Neural cell (in vitro differentiated cells): ENCODE results near the gene KCTD17. TPM values are rescaled to one million over a fixed set of nuclear protein-coding genes. Genes with fewer than 3 reads are reported as not detected.

Experiments used
- H2AFZ ChIP-seq: fragments of 200-600, 300-800 bp; sonication (generic), shearing (Covaris generic); 2 replicates; pipeline ENCODE4 v1.6.0; 2014; ENCODE audit warnings: low read depth, mild to moderate bottlenecking, antibody characterized with exemption, low read length, moderate library complexity
- H3F3A ChIP-seq: fragments of 200-600 bp; shearing (Covaris generic); 2 replicates; pipeline ENCODE4 v1.6.1; 2016; ENCODE audit warnings: mild to moderate bottlenecking, moderate library complexity, mixed read lengths, antibody characterized with exemption, low read length; ENCODE audit not compliant: insufficient read depth, poor library complexity, severe bottlenecking
- H3K27ac ChIP-seq: fragments of 200-600, 300-800 bp; sonication (generic), shearing (Covaris generic); 2 replicates; pipeline ENCODE4 v1.5.1; 2014; ENCODE audit warnings: mild to moderate bottlenecking, low read length, moderate library complexity
- H3K27me3 ChIP-seq: fragments of 300-800, 200-600 bp; sonication (generic), shearing (Covaris generic); 2 replicates; pipeline ENCODE4 v1.6.0; 2014; ENCODE audit warnings: mild to moderate bottlenecking, low read depth, low read length, moderate library complexity; ENCODE audit not compliant: insufficient read depth
- H3K36me3 ChIP-seq: fragments of 300-800, 200-600 bp; sonication (generic), shearing (Covaris generic); 2 replicates; pipeline ENCODE4 v1.5.1; 2014; ENCODE audit warnings: mild to moderate bottlenecking, antibody characterized with exemption, low read length, moderate library complexity; ENCODE audit not compliant: insufficient read depth
- H3K4me2 ChIP-seq: fragments of 300-800, 200-600 bp; sonication (generic), shearing (Covaris generic); 2 replicates; pipeline ENCODE4 v1.6.0; 2014; ENCODE audit warnings: mild to moderate bottlenecking, low read length
- H3K4me3 ChIP-seq: fragments of 300-800, 200-600 bp; sonication (generic), shearing (Covaris generic); 2 replicates; pipeline ENCODE4 v1.5.1; 2014; ENCODE audit warnings: mild to moderate bottlenecking, low read length, moderate library complexity
- H3K79me2 ChIP-seq: fragments of 200-600 bp; shearing (Covaris generic); replicated peaks from 2 replicates; pipeline ENCODE4 v1.6.0; 2014; ENCODE audit warnings: mild to moderate bottlenecking, low read length, moderate library complexity; ENCODE audit not compliant: insufficient read depth
- H3K9ac ChIP-seq: fragments of 300-800, 200-600 bp; sonication (generic), shearing (Covaris generic); 2 replicates; pipeline ENCODE4 v1.6.1; 2016; ENCODE audit warnings: mild to moderate bottlenecking, low read length, mixed read lengths
- H3K9me2 ChIP-seq: fragments of 200-600 bp; shearing (Covaris generic); 2 replicates; pipeline ENCODE4 v1.6.1; 2016; ENCODE audit warnings: mild to moderate bottlenecking, low read length, mixed read lengths; ENCODE audit not compliant: insufficient read depth
- H3K9me3 ChIP-seq: fragments of 200-600, 300-800 bp; sonication (generic), shearing (Covaris generic); 2 replicates; pipeline ENCODE4 v1.6.1; 2016; ENCODE audit warnings: mild to moderate bottlenecking, mixed run types, low read length, moderate library complexity, mixed read lengths
- H4K20me1 ChIP-seq: fragments of 200-600 bp; shearing (Covaris generic); 2 replicates; pipeline ENCODE4 v1.6.1; 2016; ENCODE audit warnings: mild to moderate bottlenecking, mixed run types; ENCODE audit not compliant: insufficient read depth
- EP300 ChIP-seq: fragments of 450-650 bp; conservative IDR thresholded peaks from 2 replicates; pipeline ENCODE4 v1.6.1; 2014; ENCODE audit warnings: antibody characterized with exemption, mild to moderate bottlenecking, moderate library complexity; ENCODE audit not compliant: poor library complexity, severe bottlenecking
- EZH2 ChIP-seq: fragments of 200-600, 300-800 bp; shearing (Covaris generic), sonication (generic); IDR thresholded peaks from 2 replicates; pipeline ENCODE4 v1.6.1; 2014; ENCODE audit warnings: antibody characterized with exemption, low read length, borderline replicate concordance, mild to moderate bottlenecking; ENCODE audit not compliant: insufficient read depth, poor library complexity, severe bottlenecking
- MXI1 ChIP-seq: fragments of 450-650 bp; conservative IDR thresholded peaks from 2 replicates; pipeline ENCODE4 v1.6.1; 2014; ENCODE audit warnings: antibody characterized with exemption, mild to moderate bottlenecking; ENCODE audit not compliant: poor library complexity, severe bottlenecking
- POLR2AphosphoS5 ChIP-seq: IDR thresholded peaks from 2 replicates; pipeline ENCODE4 v1.6.1; 2012
- RAD21 ChIP-seq: fragments of 450-650 bp; conservative IDR thresholded peaks from 2 replicates; pipeline ENCODE4 v1.6.1; 2014; ENCODE audit warnings: antibody characterized with exemption, mild to moderate bottlenecking, moderate library complexity
- REST ChIP-seq: IDR thresholded peaks from 2 replicates; pipeline ENCODE4 v1.6.1; 2012; ENCODE audit warnings: borderline replicate concordance
- SMC3 ChIP-seq: fragments of 450-650 bp; conservative IDR thresholded peaks from 2 replicates; pipeline ENCODE4 v1.6.1; 2014; ENCODE audit warnings: antibody characterized with exemption, mild to moderate bottlenecking, moderate library complexity; ENCODE audit not compliant: poor library complexity
- TAF1 ChIP-seq: IDR thresholded peaks from 2 replicates; pipeline ENCODE4 v1.6.1; 2012; ENCODE audit warnings: low read depth
- polyA plus RNA-seq: library from polyadenylated mRNA; depleted of rRNA; stranded (reverse); fragments of >200 nt; gene quantifications from 2 replicates; pipeline ENCODE4 v1.2.3, GENCODE V29; 2014
- TF ChIP-seq, protein P1 (sequence below): fragments of 450-650 bp; IDR thresholded peaks from 2 replicates; pipeline ENCODE4 v1.5.1; 2014; ENCODE audit warnings: antibody characterized with exemption, mild to moderate bottlenecking, moderate library complexity; ENCODE audit not compliant: poor library complexity, severe bottlenecking

The KCTD17 gene
- polyA plus RNA-seq, 1 donor from 2014 or later, result 96.3 TPM

GRCh38 chr22:37002633-37003032 lies 48.9 kb upstream of the KCTD17 start:
- no peak overlapping the region for H3K27ac ChIP-seq
- no peak overlapping the region for H3K4me3 ChIP-seq
- H3K4me2 ChIP-seq, result no peak overlapping the region
- no peaks in the 10 kb centered on the region for H3K27me3 ChIP-seq
- H3K9me3 ChIP-seq, result no peaks in the 10 kb centered on the region
- H3K36me3 ChIP-seq, result no peaks in the 10 kb centered on the region
- no peak overlapping the region for H3K9ac ChIP-seq
- no peaks in the 10 kb centered on the region for H3K79me2 ChIP-seq
- H3F3A ChIP-seq, result no peaks in the 10 kb centered on the region
- no peaks in the 10 kb centered on the region for H4K20me1 ChIP-seq
- TF ChIP-seq EP300 (no peak), REST (no peak), TAF1 (no peak), POLR2AphosphoS5 (no peak), MXI1 (no peak), RAD21 (no peak), SMC3 (no peak), EZH2 (no peak)
- TF ChIP-seq, protein P1, sequence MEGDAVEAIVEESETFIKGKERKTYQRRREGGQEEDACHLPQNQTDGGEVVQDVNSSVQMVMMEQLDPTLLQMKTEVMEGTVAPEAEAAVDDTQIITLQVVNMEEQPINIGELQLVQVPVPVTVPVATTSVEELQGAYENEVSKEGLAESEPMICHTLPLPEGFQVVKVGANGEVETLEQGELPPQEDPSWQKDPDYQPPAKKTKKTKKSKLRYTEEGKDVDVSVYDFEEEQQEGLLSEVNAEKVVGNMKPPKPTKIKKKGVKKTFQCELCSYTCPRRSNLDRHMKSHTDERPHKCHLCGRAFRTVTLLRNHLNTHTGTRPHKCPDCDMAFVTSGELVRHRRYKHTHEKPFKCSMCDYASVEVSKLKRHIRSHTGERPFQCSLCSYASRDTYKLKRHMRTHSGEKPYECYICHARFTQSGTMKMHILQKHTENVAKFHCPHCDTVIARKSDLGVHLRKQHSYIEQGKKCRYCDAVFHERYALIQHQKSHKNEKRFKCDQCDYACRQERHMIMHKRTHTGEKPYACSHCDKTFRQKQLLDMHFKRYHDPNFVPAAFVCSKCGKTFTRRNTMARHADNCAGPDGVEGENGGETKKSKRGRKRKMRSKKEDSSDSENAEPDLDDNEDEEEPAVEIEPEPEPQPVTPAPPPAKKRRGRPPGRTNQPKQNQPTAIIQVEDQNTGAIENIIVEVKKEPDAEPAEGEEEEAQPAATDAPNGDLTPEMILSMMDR, result no peak
- no peaks in the 10 kb centered on the region for H3K9me2 ChIP-seq
- H2AFZ ChIP-seq, result no peak overlapping the region

- Histone ChIP-seq H2AFZ (no peak overlapping the region), H3K4me2 (peak overlapping the region; percentile 6), H3K36me3 (no peaks in the 10 kb centered on the region), H4K20me1 (no peaks in the 10 kb centered on the region), H3K79me2 (no peaks in the 10 kb centered on the region), H3F3A (no peaks in the 10 kb centered on the region), H3K27me3 (no peaks in the 10 kb centered on the region), H3K9me2 (no peaks in the 10 kb centered on the region), H3K9me3 (no peaks in the 10 kb centered on the region), H3K9ac (no peak overlapping the region), H3K4me3 (peak overlapping the region; percentile 30), H3K27ac (peak overlapping the region; percentile 59)
- TF ChIP-seq, protein P1, result no peak
- no peak for TF ChIP-seq EZH2
- no peak for TF ChIP-seq RAD21
- TF ChIP-seq MXI1, result no peak
- TF ChIP-seq REST, result peak; percentile 38
- TF ChIP-seq POLR2AphosphoS5, result no peak
Observed at GRCh38 chr22:37007651-37008050, 43.9 kb upstream of the KCTD17 start.
